Fibroblast of lung (primary cell): ENCODE results near the gene HSPA12B. TPM values are rescaled to one million over a fixed set of nuclear protein-coding genes. Genes with fewer than 3 reads are reported as not detected.

Experiments
- DNase-seq, 2 donors: peaks; one replicate each; pipeline versions ENCODE4 v3.0.0 to v3.0.0-alpha.2; 2010; ENCODE audit warnings: low read depth in 2 of 2
- H2AFZ ChIP-seq: 2 replicates; pipeline ENCODE4 v1.5.1; 2012; ENCODE audit warnings: low read length, control low read depth, inconsistent platforms
- H3K27ac ChIP-seq: 2 replicates; pipeline ENCODE4 v1.5.1; 2011; ENCODE audit warnings: low read length, control low read depth; ENCODE audit not compliant: insufficient read depth
- H3K27me3 ChIP-seq: 2 replicates; pipeline ENCODE4 v1.5.1; 2011; ENCODE audit warnings: mild to moderate bottlenecking, low read length; ENCODE audit not compliant: control insufficient read depth, insufficient read depth
- H3K36me3 ChIP-seq: 2 replicates; pipeline ENCODE4 v1.5.1; 2011; ENCODE audit warnings: low read length; ENCODE audit not compliant: control insufficient read depth, insufficient read depth
- H3K4me1 ChIP-seq: 2 replicates; pipeline ENCODE4 v1.5.1; 2011; ENCODE audit warnings: low read length; ENCODE audit not compliant: control insufficient read depth, insufficient read depth; ENCODE audit errors: extremely low read depth
- H3K4me2 ChIP-seq: 2 replicates; pipeline ENCODE4 v1.5.1; 2011; ENCODE audit warnings: low read length, control low read depth; ENCODE audit not compliant: insufficient read depth; ENCODE audit errors: extremely low read depth
- H3K4me3 ChIP-seq, 4 experiments: fragments of 200-600 bp in 1 of 4; sonication (generic) in 1 of 4; replicated peaks in 1 of 4; 2 replicates each; pipeline ENCODE4 v1.5.1; 2011 to 2016; ENCODE audit warnings: low read length in 4 of 4, low read depth in 3 of 4, mild to moderate bottlenecking in 3 of 4, control low read depth in 2 of 4, inconsistent platforms in 1 of 4, mixed read lengths in 1 of 4; ENCODE audit not compliant: insufficient read depth in 1 of 4; ENCODE audit errors: control extremely low read depth in 1 of 4
- H3K79me2 ChIP-seq: 2 replicates; pipeline ENCODE4 v1.5.1; 2012; ENCODE audit warnings: mild to moderate bottlenecking, low read length, inconsistent platforms; ENCODE audit not compliant: control insufficient read depth, insufficient read depth
- H3K9ac ChIP-seq: 2 replicates; pipeline ENCODE4 v1.5.1; 2011; ENCODE audit warnings: mild to moderate bottlenecking, low read length, control low read depth; ENCODE audit not compliant: insufficient read depth
- H3K9me3 ChIP-seq: 2 replicates; pipeline ENCODE4 v1.5.1; 2012; ENCODE audit warnings: low read depth, low read length; ENCODE audit not compliant: control insufficient read depth, insufficient read depth
- H4K20me1 ChIP-seq: 2 replicates; pipeline ENCODE4 v1.5.1; 2011; ENCODE audit warnings: low read length; ENCODE audit not compliant: control insufficient read depth, insufficient read depth; ENCODE audit errors: extremely low read depth
- EZH2 ChIP-seq: IDR thresholded peaks from 2 replicates; pipeline ENCODE4 v1.5.1; 2012; ENCODE audit warnings: low read length, control low read depth, mild to moderate bottlenecking; ENCODE audit errors: missing control alignments
- polyA plus RNA-seq, 2 donors: library from polyadenylated mRNA; depleted of rRNA in 1 of 2; stranded (reverse) in 1 of 2; unstranded in 1 of 2; fragments of >200 nt; gene quantifications; 2 replicates each; pipeline ENCODE4 v1.2.1, GENCODE V29; 2011 to 2012; ENCODE audit warnings: missing spikeins in 1 of 2
- total RNA-seq: library from RNA; depleted of rRNA; stranded (reverse); fragments of >200 nt; gene quantifications from 2 replicates; pipeline ENCODE4 v1.2.1, GENCODE V29; 2014
- TF ChIP-seq, protein P1 (sequence below), 2 donors: IDR thresholded peaks in 1 of 2; conservative IDR thresholded peaks in 1 of 2; 1 replicate in 1 of 2; 2 replicates in 1 of 2; pipeline ENCODE4 v1.5.1; 2011 to 2012; ENCODE audit warnings: low read length in 2 of 2, control low read depth in 1 of 2, inconsistent platforms in 1 of 2, low read depth in 1 of 2, mild to moderate bottlenecking in 1 of 2

HSPA12B gene
- total and polyA plus RNA-seq, 2 donors (not counting 1 experiment from before 2014, with no cell fraction given), result 0.02 to 0.17 TPM

DNA sequence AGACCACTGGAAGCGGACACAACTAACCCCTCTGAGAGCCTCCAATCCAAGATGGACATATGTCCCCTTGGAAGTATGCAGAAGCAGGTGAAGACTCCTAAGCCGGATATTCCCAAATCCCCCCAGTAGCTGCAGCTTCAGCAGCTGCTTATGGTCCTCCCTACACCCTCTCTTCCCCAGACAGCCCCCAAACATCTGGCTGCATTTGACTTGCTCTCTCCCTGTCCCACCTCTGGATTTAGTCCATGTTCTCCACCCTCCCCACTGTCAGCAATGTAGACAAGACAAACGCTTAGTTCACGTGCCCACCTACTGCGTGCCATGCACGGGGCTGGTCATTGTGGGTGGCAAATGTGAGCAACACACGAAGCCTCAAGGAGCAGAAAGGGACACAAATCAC lies 46.1 kb upstream of the HSPA12B start:
- no peak overlapping the region for H3K9ac ChIP-seq
- H3K36me3 ChIP-seq, result no peaks in the 10 kb centered on the region
- peaks cover 16% of the 10 kb centered on the region for H3K4me1 ChIP-seq
- H3K4me3 ChIP-seq, result no peak overlapping the region
- TF ChIP-seq, protein P1, sequence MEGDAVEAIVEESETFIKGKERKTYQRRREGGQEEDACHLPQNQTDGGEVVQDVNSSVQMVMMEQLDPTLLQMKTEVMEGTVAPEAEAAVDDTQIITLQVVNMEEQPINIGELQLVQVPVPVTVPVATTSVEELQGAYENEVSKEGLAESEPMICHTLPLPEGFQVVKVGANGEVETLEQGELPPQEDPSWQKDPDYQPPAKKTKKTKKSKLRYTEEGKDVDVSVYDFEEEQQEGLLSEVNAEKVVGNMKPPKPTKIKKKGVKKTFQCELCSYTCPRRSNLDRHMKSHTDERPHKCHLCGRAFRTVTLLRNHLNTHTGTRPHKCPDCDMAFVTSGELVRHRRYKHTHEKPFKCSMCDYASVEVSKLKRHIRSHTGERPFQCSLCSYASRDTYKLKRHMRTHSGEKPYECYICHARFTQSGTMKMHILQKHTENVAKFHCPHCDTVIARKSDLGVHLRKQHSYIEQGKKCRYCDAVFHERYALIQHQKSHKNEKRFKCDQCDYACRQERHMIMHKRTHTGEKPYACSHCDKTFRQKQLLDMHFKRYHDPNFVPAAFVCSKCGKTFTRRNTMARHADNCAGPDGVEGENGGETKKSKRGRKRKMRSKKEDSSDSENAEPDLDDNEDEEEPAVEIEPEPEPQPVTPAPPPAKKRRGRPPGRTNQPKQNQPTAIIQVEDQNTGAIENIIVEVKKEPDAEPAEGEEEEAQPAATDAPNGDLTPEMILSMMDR (conservative IDR thresholded peaks at IDR 0.05 in 1 of 2, IDR thresholded peaks at IDR 0.05 in 1 of 2; ENCODE audit: low read depth in 1 of 2, low read length in 2 of 2), result no peak
- TF ChIP-seq EZH2, result no peak
- no peak for DNase-seq
- H3K27me3 ChIP-seq, result no peaks in the 10 kb centered on the region
- H3K9me3 ChIP-seq, result no peaks in the 10 kb centered on the region
- H3K27ac ChIP-seq, result peak overlapping the region; percentile 40
- no peaks in the 10 kb centered on the region for H3K79me2 ChIP-seq
- H4K20me1 ChIP-seq, result no peaks in the 10 kb centered on the region
- no peak overlapping the region for H2AFZ ChIP-seq
- H3K4me2 ChIP-seq, result peak overlapping the region; percentile 13

DNA sequence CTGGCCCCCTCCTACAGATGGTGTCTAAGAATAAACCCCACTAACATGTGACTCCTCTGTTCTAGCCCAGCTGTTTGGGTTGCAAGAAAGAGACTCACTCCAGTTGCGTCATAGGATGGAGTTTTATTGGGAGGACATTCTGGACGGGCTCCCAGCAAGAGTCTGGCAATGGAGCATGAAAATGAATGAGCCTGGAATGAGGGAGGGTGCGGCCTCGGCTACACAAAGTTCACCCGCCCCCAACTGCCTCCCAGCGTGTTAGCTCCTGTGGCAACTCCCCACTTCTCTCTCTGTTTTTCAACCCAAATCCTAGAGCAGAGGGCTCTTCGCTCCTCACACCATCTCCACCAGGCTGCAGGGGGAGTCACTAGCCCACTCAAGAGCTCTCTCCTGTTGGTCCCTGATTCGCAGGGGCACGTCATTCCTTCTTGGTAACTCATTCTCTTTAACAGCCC lies 45.6 kb upstream of the HSPA12B start:
- peak overlapping the region; percentile 51 for H3K27ac ChIP-seq
- no peaks in the 10 kb centered on the region for H4K20me1 ChIP-seq
- TF ChIP-seq, protein P1 (conservative IDR thresholded peaks at IDR 0.05 in 1 of 2, IDR thresholded peaks at IDR 0.05 in 1 of 2; ENCODE audit: low read depth in 1 of 2, low read length in 2 of 2), result peak in 1 of 2 donors; percentile 16
- no peak for TF ChIP-seq EZH2
- no peak overlapping the region for H3K9ac ChIP-seq
- H2AFZ ChIP-seq, result peak overlapping the region; percentile 4
- no peaks in the 10 kb centered on the region for H3K9me3 ChIP-seq
- peak; percentile 91 to 97 for DNase-seq
- no peaks in the 10 kb centered on the region for H3K36me3 ChIP-seq
- H3K79me2 ChIP-seq, result no peaks in the 10 kb centered on the region
- peak overlapping the region in 1 of 4 experiments; percentile 30 for H3K4me3 ChIP-seq
- H3K27me3 ChIP-seq, result no peaks in the 10 kb centered on the region
- peak overlapping the region; percentile 13 for H3K4me2 ChIP-seq
- peaks cover 16% of the 10 kb centered on the region for H3K4me1 ChIP-seq

GRCh38 chr20:3687655-3688054 lies 44.8 kb upstream of the HSPA12B start:
- Histone ChIP-seq H3K4me2 (peak overlapping the region; percentile 27), H3K4me1 (peaks cover 16% of the 10 kb centered on the region), H3K79me2 (no peaks in the 10 kb centered on the region), H3K27ac (peak overlapping the region; percentile 51), H4K20me1 (no peaks in the 10 kb centered on the region), H3K9me3 (no peaks in the 10 kb centered on the region), H3K4me3 (no peak overlapping the region), H3K9ac (no peak overlapping the region), H2AFZ (peak overlapping the region; percentile 12), H3K36me3 (no peaks in the 10 kb centered on the region), H3K27me3 (no peaks in the 10 kb centered on the region)
- TF ChIP-seq, protein P1 (conservative IDR thresholded peaks at IDR 0.05 in 1 of 2, IDR thresholded peaks at IDR 0.05 in 1 of 2; ENCODE audit: low read depth in 1 of 2, low read length in 2 of 2), result no peak
- TF ChIP-seq EZH2, result no peak
- DNase-seq, result peak; percentile 59 to 72
